LNCaP clone FGC (cell line): Measurements from ENCODE around the gene KPNA1.
"Not testable (repeated sequence)": the region's sequence is repeated elsewhere in the genome, so short reads cannot be mapped to it uniquely, and the experiment has no call there.

Experiments used
- DNase-seq: peaks from one replicate; pipeline ENCODE4 v3.0.0-alpha.2; 2011; ENCODE audit warnings: low read depth
- H3K4me3 ChIP-seq: 2 replicates; pipeline ENCODE4 v1.5.1; 2011; ENCODE audit warnings: mild to moderate bottlenecking, low read depth, low read length, control low read depth
- TF ChIP-seq, protein P1 (sequence below): IDR thresholded peaks from 2 replicates; pipeline ENCODE4 v1.5.1; 2012; ENCODE audit warnings: mild to moderate bottlenecking; ENCODE audit not compliant: control insufficient read depth, insufficient read depth; ENCODE audit errors: extremely low read depth

KPNA1 gene

GRCh38 chr3:122502139-122502538 is 12.6 kb downstream of the KPNA1 start:
- no peak overlapping the region for H3K4me3 ChIP-seq
- TF ChIP-seq, protein P1, sequence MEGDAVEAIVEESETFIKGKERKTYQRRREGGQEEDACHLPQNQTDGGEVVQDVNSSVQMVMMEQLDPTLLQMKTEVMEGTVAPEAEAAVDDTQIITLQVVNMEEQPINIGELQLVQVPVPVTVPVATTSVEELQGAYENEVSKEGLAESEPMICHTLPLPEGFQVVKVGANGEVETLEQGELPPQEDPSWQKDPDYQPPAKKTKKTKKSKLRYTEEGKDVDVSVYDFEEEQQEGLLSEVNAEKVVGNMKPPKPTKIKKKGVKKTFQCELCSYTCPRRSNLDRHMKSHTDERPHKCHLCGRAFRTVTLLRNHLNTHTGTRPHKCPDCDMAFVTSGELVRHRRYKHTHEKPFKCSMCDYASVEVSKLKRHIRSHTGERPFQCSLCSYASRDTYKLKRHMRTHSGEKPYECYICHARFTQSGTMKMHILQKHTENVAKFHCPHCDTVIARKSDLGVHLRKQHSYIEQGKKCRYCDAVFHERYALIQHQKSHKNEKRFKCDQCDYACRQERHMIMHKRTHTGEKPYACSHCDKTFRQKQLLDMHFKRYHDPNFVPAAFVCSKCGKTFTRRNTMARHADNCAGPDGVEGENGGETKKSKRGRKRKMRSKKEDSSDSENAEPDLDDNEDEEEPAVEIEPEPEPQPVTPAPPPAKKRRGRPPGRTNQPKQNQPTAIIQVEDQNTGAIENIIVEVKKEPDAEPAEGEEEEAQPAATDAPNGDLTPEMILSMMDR: no peak
- no peak for DNase-seq

DNA sequence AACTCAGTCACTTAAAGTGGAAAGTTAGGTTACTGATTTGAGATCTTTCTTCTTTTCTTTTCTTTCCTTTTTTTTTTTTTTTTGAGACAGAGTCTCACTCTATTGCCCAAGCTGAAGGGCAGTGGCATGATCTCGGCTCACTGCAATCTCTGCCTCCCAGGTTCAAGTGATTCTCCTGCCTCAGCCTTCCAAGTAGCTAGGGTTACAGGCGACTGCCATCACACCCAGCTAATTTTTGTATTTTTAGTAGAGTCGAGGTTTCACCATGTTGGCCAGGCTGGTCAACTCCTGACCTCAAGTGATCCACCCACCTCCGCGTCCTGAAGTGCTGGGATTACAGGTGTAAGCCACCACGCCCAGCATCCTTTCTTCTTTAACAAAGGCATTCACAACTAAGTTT is 13.8 kb downstream of the KPNA1 start:
- DNase-seq, H3K4me3 ChIP-seq: not testable (repeated sequence)

DNA sequence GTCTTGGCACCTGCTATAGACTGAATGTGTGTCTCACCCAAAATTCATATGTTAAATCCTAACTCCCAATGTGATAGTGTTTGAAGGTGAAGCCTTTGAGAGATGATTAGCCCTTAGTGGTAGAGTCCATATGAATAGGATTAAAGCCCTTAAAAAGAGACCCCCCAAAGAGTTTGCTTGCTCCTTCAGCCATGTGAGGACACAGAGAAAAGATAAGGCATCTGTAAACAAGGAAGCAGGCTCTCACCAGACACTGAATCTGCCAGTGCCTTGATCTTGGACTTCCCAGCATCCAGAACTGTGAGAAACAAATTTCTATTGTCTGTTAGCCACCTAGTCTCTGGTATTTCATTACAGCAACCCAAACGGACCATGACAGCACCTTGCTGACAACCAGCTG is 16.6 kb downstream of the KPNA1 start:
- TF ChIP-seq, protein P1: no peak
- H3K4me3 ChIP-seq: no peak overlapping the region
- no peak for DNase-seq

DNA sequence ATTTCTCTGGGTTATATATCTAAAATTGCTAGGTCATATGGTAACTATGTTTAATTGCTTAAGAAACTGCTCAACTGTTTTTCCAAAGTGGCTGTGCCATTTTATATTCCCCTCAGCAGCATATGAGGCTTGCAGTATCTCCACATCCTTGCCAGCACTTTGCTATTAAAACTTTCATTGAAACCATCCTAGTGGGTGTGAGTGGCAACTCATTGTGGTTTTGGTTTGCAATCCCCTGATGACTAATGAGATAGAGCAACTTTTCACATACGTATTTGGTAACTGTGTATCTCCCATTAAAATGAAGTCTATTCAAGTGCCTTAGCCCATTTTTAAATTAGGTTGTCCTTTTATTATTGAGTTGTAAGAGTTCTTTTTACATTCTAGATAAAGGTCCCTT is 17.3 kb downstream of the KPNA1 start:
- no peak for DNase-seq
- no peak overlapping the region for H3K4me3 ChIP-seq
- TF ChIP-seq, protein P1: no peak

- no peak overlapping the region for H3K4me3 ChIP-seq
- DNase-seq: no peak
- TF ChIP-seq, protein P1: no peak
Measured at GRCh38 chr3:122496508-122496907, 18.2 kb downstream of the KPNA1 start.

DNA sequence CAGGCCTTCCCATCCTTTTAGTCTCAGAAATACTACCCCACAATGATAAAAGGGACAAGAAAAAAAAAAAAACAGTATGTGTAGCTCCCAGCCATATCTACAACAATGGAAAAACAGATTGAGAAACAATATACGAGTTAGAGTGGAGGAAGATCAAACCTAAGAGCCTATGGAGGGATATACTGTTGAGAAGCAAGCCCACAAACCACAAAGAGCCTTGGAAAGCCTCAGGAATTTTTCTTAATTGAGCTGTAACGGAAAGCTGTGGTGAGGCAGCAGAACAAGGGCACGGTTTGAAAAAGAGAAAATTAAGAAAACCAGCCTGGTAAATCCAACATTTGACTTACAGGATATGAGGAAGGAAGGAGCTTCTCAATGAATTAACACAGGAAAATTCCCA is 21.4 kb downstream of the KPNA1 start:
- TF ChIP-seq, protein P1: no peak
- H3K4me3 ChIP-seq: no peak overlapping the region
- DNase-seq: no peak

GRCh38 chr3:122488262-122488973 is 26.3 kb downstream of the KPNA1 start:
- H3K4me3 ChIP-seq: no peak overlapping the region
- no peak for DNase-seq
- TF ChIP-seq, protein P1: no peak
